Tibial artery (tissue), 4 donors: ENCODE data around the gene LRCOL1.

Experiments used
- DNase-seq, 2 donors: peaks; one replicate each; pipeline ENCODE4 v3.0.0-alpha.2; 2019
- H3K27ac ChIP-seq, 2 donors: fragments of 200-600 bp; sonication (generic) in 1 of 2; 1 replicate in 1 of 2; 2 replicates in 1 of 2; pipeline ENCODE4 v1.5.1; 2018 to 2019; ENCODE audit warnings: mild to moderate bottlenecking in 1 of 2
- H3K27me3 ChIP-seq, 2 donors: fragments of 200-600 bp; sonication (generic) in 1 of 2; one replicate each; pipeline versions ENCODE4 v1.5.1 to v1.6.0; 2016 to 2019
- H3K36me3 ChIP-seq, 3 donors: fragments of 200-600 bp; sonication (generic) in 2 of 3; one replicate each; pipeline ENCODE4 v1.5.1; 2016 to 2019; ENCODE audit warnings: mild to moderate bottlenecking in 2 of 3
- H3K4me1 ChIP-seq, 4 donors: fragments of 200-600 bp; sonication (generic) in 2 of 4; 1 replicate in 3 of 4; 2 replicates in 1 of 4; pipeline ENCODE4 v1.5.1; 2016 to 2019
- H3K4me3 ChIP-seq, 2 donors: fragments of 200-600 bp; sonication (generic) in 1 of 2; 1 replicate in 1 of 2; 2 replicates in 1 of 2; pipeline ENCODE4 v1.5.1; 2018 to 2019; ENCODE audit warnings: mild to moderate bottlenecking in 2 of 2
- H3K9me3 ChIP-seq, 3 donors: fragments of 200-600 bp; sonication (generic) in 1 of 3; one replicate each; pipeline ENCODE4 v1.5.1; 2016 to 2019
- intact Hi-C: fragments of 100-400 bp; cut with DNase I; formaldehyde crosslinking; loops from one replicate; pipeline ENCODE4 v1.15.0; 2023; ENCODE audit warnings: low total_unique reads
- TF ChIP-seq, protein P1 (sequence below), 2 experiments: fragments of 200-600 bp in 1 of 2; fragments of 450-650 bp in 1 of 2; IDR thresholded peaks; one replicate each; pipeline ENCODE4 v1.5.1; 2017 to 2019; ENCODE audit warnings: antibody characterized with exemption in 2 of 2, mild to moderate bottlenecking in 1 of 2, moderate library complexity in 1 of 2

Gene LRCOL1

DNA sequence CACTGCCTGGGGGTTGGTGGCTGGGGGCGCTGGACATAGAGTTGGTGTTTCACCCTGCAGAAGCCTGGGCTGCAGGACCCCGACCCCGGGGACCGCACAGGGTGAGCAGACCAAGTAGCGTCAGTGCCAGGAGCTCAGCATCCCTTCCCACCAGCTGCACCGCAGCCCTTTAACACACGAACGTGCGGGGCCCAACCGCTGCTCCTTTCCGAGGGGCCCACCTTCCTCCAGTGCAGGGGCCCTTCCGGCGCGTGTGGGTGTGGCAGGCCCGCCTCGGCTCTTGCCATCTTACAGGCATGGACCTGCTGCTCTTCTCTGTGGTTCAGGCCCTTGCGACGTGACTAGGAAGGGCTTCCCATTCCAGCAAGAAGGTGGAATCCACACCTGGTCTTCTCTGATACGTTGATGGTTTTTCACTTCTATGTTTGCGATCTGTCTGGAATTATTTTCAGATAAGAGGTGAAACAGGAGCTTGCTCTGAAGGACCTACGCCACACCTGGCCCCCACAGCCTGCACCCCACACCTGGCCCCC is 47.8 kb downstream of the LRCOL1 start:
- H3K36me3 ChIP-seq, result peaks cover 0 to 15% (median 10%) of the 10 kb centered on the region in 3 donors

DNA sequence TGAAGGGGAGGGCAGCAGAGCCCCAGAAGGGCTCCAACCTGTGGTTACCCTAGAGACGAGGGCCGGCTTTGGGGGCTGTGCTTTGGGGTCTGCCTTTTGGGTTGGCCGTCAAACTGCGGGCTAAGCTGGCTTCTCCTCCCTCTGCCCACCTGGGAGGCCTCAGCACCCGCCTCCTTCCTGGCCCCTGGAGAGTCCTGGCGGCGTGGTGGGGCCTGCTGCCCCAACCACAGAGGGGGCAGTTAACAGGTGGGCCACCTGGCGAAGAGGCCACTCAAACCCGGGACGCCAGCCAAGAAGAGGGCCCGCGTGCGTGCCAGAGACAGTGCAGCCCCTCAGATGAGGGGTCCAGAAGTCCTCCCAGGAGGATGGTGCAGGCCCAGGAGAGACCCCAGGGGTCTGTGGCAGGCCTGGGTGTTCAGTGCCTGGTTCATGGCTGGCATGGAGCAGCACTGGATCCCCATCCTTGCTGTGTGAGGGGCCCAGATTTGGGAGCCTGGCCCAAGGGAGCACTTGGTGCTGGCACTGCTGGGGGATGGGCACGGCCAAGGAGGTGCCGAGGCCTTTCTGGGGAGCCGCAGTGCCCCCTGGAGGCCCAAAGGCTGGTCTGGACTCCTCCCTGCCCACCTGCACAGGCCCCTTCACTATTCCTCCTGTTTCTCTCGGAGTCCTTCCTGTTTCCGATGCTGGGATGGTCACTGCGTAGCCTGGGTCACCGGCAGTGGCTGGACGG is 48.8 kb downstream of the LRCOL1 start:
- intact Hi-C loops, result no loop called here
- H3K4me1 ChIP-seq, result peaks cover 0 to 31% (median 21%) of the 10 kb centered on the region in 4 donors
- no peak for DNase-seq
- H3K27ac ChIP-seq, result no peak overlapping the region
- TF ChIP-seq, protein P1, sequence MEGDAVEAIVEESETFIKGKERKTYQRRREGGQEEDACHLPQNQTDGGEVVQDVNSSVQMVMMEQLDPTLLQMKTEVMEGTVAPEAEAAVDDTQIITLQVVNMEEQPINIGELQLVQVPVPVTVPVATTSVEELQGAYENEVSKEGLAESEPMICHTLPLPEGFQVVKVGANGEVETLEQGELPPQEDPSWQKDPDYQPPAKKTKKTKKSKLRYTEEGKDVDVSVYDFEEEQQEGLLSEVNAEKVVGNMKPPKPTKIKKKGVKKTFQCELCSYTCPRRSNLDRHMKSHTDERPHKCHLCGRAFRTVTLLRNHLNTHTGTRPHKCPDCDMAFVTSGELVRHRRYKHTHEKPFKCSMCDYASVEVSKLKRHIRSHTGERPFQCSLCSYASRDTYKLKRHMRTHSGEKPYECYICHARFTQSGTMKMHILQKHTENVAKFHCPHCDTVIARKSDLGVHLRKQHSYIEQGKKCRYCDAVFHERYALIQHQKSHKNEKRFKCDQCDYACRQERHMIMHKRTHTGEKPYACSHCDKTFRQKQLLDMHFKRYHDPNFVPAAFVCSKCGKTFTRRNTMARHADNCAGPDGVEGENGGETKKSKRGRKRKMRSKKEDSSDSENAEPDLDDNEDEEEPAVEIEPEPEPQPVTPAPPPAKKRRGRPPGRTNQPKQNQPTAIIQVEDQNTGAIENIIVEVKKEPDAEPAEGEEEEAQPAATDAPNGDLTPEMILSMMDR (IDR thresholded peaks at IDR 0.05), result no peak
- no peaks in the 10 kb centered on the region for H3K9me3 ChIP-seq
- no peaks in the 10 kb centered on the region for H3K27me3 ChIP-seq
- H3K36me3 ChIP-seq, result peaks cover 0 to 10% (median 2%) of the 10 kb centered on the region in 3 donors
- no peak overlapping the region for H3K4me3 ChIP-seq

More for the DNA sequence above, 47.8 kb downstream of the LRCOL1 start:
- H3K4me3 ChIP-seq, result no peak overlapping the region
- TF ChIP-seq, protein P1 (IDR thresholded peaks at IDR 0.05), result no peak
- DNase-seq, result no peak
- H3K9me3 ChIP-seq, result no peaks in the 10 kb centered on the region
- no peak overlapping the region for H3K27ac ChIP-seq
- no peaks in the 10 kb centered on the region for H3K27me3 ChIP-seq
- intact Hi-C loops, result no loop called here
- H3K4me1 ChIP-seq, result peaks cover 0 to 31% (median 21%) of the 10 kb centered on the region in 4 donors

DNA sequence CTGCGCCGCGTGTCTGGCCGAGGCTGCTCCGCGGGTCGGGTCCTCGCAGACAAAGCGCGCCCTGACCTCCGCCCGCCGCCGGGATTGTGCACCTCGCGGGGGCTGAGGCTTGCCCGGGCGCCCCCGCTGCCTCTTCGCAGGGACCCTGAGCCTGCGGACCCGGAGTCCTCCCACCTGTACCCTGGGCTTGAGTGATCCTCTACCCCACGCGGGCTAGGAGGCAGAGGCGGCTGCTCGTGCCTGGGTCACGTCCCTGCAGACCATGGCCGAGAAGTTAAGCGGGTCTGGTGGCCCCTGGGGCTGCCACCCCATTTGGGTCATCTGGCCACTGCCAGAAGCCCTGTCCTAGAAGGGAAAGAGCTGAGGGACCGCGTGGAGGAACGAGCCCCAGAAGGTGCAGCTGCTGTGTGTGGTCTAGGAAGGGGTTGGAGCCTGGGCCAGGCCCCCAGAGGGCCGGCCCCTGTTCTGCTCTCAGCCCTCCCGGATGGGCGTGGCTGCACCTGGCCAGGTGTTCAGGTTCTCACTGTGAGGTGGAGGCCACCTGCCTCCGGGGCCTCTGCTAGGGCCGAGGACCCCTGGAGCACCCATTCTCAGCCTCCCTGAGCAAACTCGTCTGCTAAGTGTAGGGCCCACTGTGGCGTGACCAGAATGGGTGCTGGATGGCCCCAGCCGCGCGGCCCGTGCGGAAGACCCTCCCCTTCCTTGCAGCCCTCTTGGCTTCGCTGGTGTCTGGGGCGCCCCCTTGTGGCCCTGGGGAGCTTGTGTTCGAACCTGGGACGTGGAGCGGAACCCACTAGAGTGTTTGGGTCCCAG is 49.6 kb downstream of the LRCOL1 start:
- no peak for DNase-seq
- Histone ChIP-seq H3K9me3 (no peaks in the 10 kb centered on the region), H3K4me3 (peak overlapping the region; percentile 54 to 68), H3K27ac (no peak overlapping the region), H3K36me3 (peaks cover 0 to 6% (median 0%) of the 10 kb centered on the region in 3 donors), H3K4me1 (peaks cover 0 to 31% (median 21%) of the 10 kb centered on the region in 4 donors), H3K27me3 (no peaks in the 10 kb centered on the region)
- intact Hi-C loops, result no loop called here
- TF ChIP-seq, protein P1 (IDR thresholded peaks at IDR 0.05), result peak; percentile 35 to 44

DNA sequence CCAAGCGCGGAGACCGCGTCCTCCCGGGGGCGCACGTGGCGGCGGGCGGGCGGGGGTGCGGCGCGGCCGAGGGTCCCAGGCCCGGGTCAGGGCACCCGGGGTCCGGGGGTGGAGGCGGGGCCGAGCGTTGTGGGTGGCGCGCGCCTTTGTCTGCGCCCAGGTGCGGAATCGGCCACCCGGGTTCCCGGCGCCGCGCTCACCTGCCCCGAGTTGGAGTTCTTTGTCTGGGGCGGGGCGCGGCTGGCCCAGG is 50.1 kb downstream of the LRCOL1 start:
- TF ChIP-seq, protein P1 (IDR thresholded peaks at IDR 0.05), result no peak
- Histone ChIP-seq H3K36me3 (peaks cover 0 to under 1% (median 0%) of the 10 kb centered on the region in 3 donors), H3K9me3 (no peaks in the 10 kb centered on the region), H3K4me1 (peaks cover 0 to 31% (median 21%) of the 10 kb centered on the region in 4 donors), H3K27me3 (no peaks in the 10 kb centered on the region), H3K27ac (no peak overlapping the region), H3K4me3 (peak overlapping the region; percentile 54 to 68)
- DNase-seq, result no peak
- intact Hi-C loops, result no loop called here

DNA sequence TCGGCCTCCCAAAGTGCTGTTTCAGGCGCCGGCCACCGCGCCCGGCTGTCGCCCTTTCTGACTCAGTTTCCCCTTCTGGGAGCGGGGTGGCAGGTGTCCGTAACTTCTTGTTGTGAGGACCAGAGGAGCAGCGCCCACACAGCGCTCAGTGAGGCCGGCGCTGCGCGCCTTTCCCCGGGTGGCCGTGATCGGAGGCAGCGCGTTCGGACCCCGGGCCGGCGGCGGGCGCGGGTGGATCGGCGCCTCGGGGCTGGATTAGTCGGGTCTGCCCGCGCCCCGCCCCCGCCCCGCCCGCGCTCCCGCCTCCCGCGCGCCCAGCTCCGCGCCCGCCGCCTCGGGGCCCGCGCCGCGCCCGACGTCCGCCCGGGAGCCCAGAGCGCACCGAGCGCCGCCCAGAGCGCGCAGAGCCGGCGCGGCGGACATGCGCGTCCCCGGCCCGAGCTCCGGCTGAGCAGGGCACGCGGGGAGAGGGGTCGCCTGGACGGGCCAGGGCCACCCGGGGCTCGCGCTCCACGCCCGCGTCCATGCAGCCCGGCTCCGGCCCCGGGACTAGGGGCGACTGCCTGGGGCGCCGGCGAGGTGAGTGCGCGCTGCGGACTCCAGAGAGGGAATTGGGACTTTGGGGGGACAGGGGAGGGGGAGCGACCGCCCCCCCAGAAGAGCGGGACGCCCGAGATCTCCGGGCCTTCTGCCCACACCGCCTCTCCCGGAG is 50.6 kb downstream of the LRCOL1 start:
- Histone ChIP-seq H3K36me3 (no peaks in the 10 kb centered on the region), H3K4me3 (peak overlapping the region; percentile 54 to 68), H3K27me3 (no peaks in the 10 kb centered on the region), H3K27ac (no peak overlapping the region), H3K9me3 (no peaks in the 10 kb centered on the region), H3K4me1 (peaks cover 0 to 31% (median 21%) of the 10 kb centered on the region in 4 donors)
- TF ChIP-seq, protein P1 (IDR thresholded peaks at IDR 0.05), result no peak
- no peak for DNase-seq
- intact Hi-C loops, result no loop called here
